ENCODE measurements around the gene FAM131B. TPM values are rescaled to one million over a fixed set of nuclear protein-coding genes. Genes with fewer than 3 reads are reported as not detected.

Gene FAM131B
- total RNA-seq, 1 donor from 2014 or later = 15.5 TPM

GRCh38 chr7:143384661-143385631, 22.4 kb upstream of the FAM131B start:
- H3K4me1 Mint-ChIP-seq = peaks cover 2% of the 10 kb centered on the region
- no peaks in the 10 kb centered on the region for H3K9me3 Mint-ChIP-seq
- no peak for DNase-seq (ENCODE audit: low read depth, low spot score)
- no peaks in the 10 kb centered on the region for H3K27me3 Mint-ChIP-seq (ENCODE audit: low read depth)
- no peak overlapping the region for H3K4me3 Mint-ChIP-seq
- peaks cover 3% of the 10 kb centered on the region for H3K36me3 Mint-ChIP-seq (ENCODE audit: low read depth)
- no peak for TF ChIP-seq CTCF (conservative IDR thresholded peaks at IDR 0.05)
- H3K27ac Mint-ChIP-seq (ENCODE audit: unreplicated experiment) = no peak overlapping the region

GRCh38 chr7:143384148-143384547, 21.6 kb upstream of the FAM131B start:
- H3K27me3 Mint-ChIP-seq (ENCODE audit: low read depth) = no peaks in the 10 kb centered on the region
- TF ChIP-seq CTCF (conservative IDR thresholded peaks at IDR 0.05) = no peak
- no peak overlapping the region for H3K27ac Mint-ChIP-seq (ENCODE audit: unreplicated experiment)
- no peaks in the 10 kb centered on the region for H3K36me3 Mint-ChIP-seq (ENCODE audit: low read depth)
- H3K9me3 Mint-ChIP-seq = no peaks in the 10 kb centered on the region
- H3K4me1 Mint-ChIP-seq = peaks cover 10% of the 10 kb centered on the region
- no peak for DNase-seq (ENCODE audit: low read depth, low spot score)
- H3K4me3 Mint-ChIP-seq = no peak overlapping the region

GRCh38 chr7:143383642-143383957, 21.1 kb upstream of the FAM131B start:
- Mint-ChIP-seq H3K27me3 (ENCODE audit: low read depth) (no peaks in the 10 kb centered on the region), H3K27ac (ENCODE audit: unreplicated experiment) (no peak overlapping the region), H3K9me3 (no peaks in the 10 kb centered on the region), H3K4me3 (no peak overlapping the region), H3K4me1 (peaks cover 15% of the 10 kb centered on the region), H3K36me3 (ENCODE audit: low read depth) (no peaks in the 10 kb centered on the region)
- TF ChIP-seq CTCF (conservative IDR thresholded peaks at IDR 0.05) = no peak
- no peak for DNase-seq (ENCODE audit: low read depth, low spot score)

- no peak overlapping the region for H3K27ac Mint-ChIP-seq (ENCODE audit: unreplicated experiment)
- H3K4me1 Mint-ChIP-seq = peaks cover 15% of the 10 kb centered on the region
- no peaks in the 10 kb centered on the region for H3K9me3 Mint-ChIP-seq
- H3K27me3 Mint-ChIP-seq (ENCODE audit: low read depth) = no peaks in the 10 kb centered on the region
- no peak for TF ChIP-seq CTCF (conservative IDR thresholded peaks at IDR 0.05)
- DNase-seq (ENCODE audit: low read depth, low spot score) = no peak
- no peak overlapping the region for H3K4me3 Mint-ChIP-seq
- H3K36me3 Mint-ChIP-seq (ENCODE audit: low read depth) = no peaks in the 10 kb centered on the region
These were observed 20.5 kb upstream of the FAM131B start for GRCh38 chr7:143382791-143383641.

GRCh38 chr7:143382126-143382790, 19.7 kb upstream of the FAM131B start:
- DNase-seq (ENCODE audit: low read depth, low spot score) = no peak
- Mint-ChIP-seq H3K27me3 (ENCODE audit: low read depth) (no peaks in the 10 kb centered on the region), H3K4me3 (no peak overlapping the region), H3K9me3 (no peaks in the 10 kb centered on the region), H3K36me3 (ENCODE audit: low read depth) (no peaks in the 10 kb centered on the region), H3K27ac (ENCODE audit: unreplicated experiment) (no peak overlapping the region), H3K4me1 (peaks cover 16% of the 10 kb centered on the region)
- no peak for TF ChIP-seq CTCF (conservative IDR thresholded peaks at IDR 0.05)
